OCI-LY1 (cell line): ENCODE data around the gene MBD2.

Source experiments
- CTCF ChIP-seq: fragments of 200-600 bp; sonication (generic), shearing (Covaris generic); IDR thresholded peaks from 2 replicates; pipeline ENCODE4 v1.5.1; 2017; ENCODE audit warnings: mild to moderate bottlenecking, antibody characterized with exemption, low read length, moderate library complexity, mixed read lengths
- EZH2 ChIP-seq: fragments of 200-600 bp; sonication (generic), shearing (Covaris generic); IDR thresholded peaks from 2 replicates; pipeline ENCODE4 v1.8.0; 2017; ENCODE audit warnings: borderline replicate concordance, mixed run types, mild to moderate bottlenecking, antibody characterized with exemption, low read length, moderate library complexity, mixed read lengths

GRCh38 chr18:54148678-54149077, 75.8 kb downstream of the MBD2 start:
- TF ChIP-seq CTCF (no peak), EZH2 (no peak)
